GM21786 (cell line): ENCODE data around the gene STUB1.
"Not testable (repeated sequence)": the region's sequence is repeated elsewhere in the genome, so short reads cannot be mapped to it uniquely, and the experiment has no call there.

Experiments used
- ATAC-seq: cut with Tn5 transposase; IDR thresholded peaks from one replicate; pipeline ENCODE4 v1.9.1; 2021; ENCODE audit not compliant: unreplicated experiment

Gene STUB1

GRCh38 chr16:710500-711075 lies 30.4 kb downstream of the STUB1 start:
- no peak for ATAC-seq

DNA sequence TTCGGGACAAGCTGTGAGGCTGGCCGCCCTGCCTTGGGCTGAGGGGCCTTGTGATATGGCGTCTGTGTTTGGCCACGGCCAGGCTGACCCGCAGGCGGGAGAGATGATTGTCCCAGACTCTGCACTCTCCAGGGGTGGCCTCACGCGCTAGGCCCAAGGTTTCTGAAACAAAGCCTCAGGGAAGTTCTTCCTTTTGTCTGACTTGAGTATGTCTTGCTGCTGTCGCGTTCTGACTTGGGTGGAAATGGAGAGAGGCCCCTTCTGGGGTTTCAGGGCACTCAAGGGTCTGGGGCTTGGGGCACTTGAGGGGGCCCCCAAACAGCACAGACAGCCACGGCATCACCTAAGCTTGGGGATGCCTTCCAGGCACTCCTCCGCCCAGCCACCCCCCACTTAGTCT lies 30.9 kb downstream of the STUB1 start:
- no peak for ATAC-seq

GRCh38 chr16:711548-712320 lies 31.5 kb downstream of the STUB1 start:
- ATAC-seq = no peak

DNA sequence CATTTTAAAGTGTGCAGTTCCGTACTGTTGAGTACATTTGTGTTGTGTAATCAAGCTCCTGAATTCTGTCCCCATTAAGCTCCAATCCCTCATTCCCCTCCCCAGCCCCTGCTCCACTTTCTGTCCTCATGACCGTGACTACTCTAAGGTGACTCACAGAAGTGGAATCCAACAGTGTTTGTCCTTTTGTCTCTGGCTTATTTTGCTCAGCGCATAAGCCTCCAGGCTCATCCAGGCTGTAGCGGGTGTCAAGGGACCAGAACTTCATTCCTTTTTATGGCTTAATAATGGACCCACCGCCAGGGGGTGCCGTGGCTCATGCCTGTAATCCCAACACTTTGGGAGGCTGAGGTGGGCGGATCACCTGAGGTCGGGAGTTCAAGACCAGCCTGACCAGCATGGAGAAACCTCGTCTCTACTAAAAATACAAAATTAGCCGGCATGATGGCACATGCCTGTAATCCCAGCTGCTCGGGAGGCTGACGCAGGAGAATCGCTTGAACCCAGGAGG lies 32.6 kb downstream of the STUB1 start:
- ATAC-seq = not testable (repeated sequence)

GRCh38 chr16:714079-714478 lies 33.9 kb downstream of the STUB1 start:
- ATAC-seq = no peak

DNA sequence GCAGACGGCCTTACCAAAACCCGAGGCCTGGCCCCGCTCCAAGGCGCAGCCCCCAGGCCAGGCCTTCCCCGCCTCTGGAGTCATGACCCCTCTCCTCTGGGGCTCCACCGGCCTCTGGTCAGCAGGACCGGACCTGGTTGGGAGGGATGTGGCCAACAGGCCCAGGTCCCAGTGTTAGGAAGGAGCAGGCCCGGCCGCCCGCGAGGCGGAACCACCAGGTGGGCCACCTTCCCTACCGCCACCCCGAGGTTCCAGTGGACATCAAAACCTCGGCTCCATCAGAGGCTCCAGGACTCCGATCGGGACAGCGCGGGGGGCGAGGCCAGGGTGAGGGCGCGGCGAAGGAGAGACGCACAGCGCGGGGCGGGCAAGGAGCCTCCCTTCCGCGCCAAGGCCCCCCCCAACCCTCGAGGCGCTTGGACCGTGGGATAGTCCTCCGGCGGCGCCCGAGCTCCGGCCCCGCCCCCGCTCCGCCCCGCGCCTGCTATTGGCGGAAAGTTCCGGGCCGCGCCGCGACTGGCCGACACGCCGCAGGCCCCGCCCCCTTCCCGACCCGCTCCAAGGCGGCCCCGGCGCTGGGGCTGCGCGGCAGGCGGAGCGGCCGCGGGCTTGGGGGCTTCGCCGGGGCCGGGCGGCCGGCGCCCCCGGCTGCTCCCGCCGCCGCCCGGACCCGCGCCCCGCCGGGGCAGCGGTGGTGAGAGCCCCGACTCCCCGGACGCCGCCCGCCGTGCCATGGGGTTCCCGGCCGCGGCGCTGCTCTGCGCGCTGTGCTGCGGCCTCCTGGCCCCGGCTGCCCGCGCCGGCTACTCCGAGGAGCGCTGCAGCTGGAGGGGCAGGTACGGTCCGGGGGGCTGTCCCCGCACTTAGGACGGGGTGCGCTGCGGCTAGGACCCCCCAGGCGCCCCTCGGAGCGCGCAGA lies 34.6 kb downstream of the STUB1 start, which contains the start of gene METRN:
TSS of gene METRN (plus strand) at position 561 of the 919 bp plus-strand sequence. CDS start at position 733, 172 bp downstream.
- ATAC-seq = peak; percentile 67

DNA sequence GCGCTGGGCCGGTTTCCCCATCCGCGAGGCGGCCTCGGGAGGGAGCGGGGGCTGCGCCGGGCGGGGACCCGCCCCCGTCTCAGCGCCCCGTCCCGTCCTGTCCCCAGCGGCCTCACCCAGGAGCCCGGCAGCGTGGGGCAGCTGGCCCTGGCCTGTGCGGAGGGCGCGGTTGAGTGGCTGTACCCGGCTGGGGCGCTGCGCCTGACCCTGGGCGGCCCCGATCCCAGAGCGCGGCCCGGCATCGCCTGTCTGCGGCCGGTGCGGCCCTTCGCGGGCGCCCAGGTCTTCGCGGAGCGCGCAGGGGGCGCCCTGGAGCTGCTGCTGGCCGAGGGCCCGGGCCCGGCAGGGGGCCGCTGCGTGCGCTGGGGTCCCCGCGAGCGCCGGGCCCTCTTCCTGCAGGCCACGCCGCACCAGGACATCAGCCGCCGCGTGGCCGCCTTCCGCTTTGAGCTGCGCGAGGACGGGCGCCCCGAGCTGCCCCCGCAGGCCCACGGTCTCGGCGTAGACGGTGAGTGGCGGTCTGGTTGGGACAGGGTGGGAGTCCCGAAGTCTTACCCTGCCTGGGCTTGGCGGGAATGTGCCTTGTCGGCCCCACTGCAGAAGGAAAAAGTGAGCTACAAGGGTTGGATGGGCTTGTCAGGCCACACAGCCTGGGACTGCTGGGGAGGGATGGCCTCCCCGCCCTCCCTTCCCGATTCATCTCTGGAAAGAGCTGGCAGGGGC lies 35.4 kb downstream of the STUB1 start:
- ATAC-seq = no peak

GRCh38 chr16:716200-716568 lies 36.0 kb downstream of the STUB1 start:
- ATAC-seq = no peak

DNA sequence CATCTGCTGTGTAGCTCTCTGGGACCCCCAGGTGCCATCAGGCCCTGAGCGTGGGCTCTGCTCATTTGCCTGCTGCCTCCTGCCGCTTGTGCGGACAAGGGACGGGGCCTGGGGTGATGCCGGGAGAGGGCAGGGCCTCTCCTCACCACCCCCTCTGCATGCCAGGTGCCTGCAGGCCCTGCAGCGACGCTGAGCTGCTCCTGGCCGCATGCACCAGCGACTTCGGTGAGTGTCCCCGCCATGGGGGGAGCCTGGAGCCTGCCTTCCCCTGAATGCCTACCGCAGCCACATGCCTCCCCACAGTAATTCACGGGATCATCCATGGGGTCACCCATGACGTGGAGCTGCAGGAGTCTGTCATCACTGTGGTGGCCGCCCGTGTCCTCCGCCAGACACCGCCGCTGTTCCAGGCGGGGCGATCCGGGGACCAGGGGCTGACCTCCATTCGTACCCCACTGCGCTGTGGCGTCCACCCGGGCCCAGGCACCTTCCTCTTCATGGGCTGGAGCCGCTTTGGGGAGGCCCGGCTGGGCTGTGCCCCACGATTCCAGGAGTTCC lies 36.6 kb downstream of the STUB1 start:
- no peak for ATAC-seq

DNA sequence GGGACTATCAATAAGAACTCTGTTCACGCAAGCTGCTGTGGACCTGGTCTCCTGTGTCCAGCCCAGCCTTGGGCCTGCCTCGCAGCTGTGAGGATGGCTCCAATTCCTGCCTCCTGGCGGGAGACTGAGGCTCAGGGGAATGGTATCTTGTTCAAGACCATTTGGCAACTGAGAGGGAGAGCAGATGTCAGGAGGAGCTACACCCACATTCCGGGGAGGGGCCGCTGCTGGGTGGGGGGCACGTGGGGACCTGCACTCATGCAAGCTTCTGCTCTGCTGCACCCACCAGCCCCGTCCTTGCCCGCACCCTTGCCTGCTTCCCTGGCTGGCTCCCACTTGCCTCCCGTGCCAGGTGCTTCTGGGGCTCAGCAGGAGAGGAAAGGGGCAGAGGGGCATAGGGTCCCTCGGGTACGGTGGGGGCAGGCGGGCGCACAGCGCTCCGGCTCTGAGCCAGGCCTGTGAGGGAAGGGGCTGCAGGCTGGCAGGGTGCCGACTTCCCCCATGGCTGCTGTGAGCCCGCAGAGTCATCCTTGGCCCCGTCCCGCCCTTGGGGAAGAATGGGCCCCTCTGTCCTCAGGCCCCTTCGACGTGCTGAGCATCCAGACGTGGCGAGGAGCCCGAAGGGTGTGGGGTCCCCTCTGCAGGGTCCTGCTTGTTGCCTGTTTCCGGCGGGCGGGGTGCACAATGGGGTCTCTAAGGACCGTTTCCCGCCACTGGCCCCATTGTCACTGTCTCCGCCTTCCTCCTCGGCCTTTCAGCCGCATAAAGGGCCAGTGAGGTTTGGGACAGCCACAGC lies 37.4 kb downstream of the STUB1 start:
- no peak for ATAC-seq

- ATAC-seq = no peak
These were observed 38.2 kb downstream of the STUB1 start for GRCh38 chr16:718389-718788.

- ATAC-seq = no peak
These were observed 38.7 kb downstream of the STUB1 start for GRCh38 chr16:718922-719321.

- ATAC-seq = no peak
These were observed 39.7 kb downstream of the STUB1 start for GRCh38 chr16:719815-720446.

DNA sequence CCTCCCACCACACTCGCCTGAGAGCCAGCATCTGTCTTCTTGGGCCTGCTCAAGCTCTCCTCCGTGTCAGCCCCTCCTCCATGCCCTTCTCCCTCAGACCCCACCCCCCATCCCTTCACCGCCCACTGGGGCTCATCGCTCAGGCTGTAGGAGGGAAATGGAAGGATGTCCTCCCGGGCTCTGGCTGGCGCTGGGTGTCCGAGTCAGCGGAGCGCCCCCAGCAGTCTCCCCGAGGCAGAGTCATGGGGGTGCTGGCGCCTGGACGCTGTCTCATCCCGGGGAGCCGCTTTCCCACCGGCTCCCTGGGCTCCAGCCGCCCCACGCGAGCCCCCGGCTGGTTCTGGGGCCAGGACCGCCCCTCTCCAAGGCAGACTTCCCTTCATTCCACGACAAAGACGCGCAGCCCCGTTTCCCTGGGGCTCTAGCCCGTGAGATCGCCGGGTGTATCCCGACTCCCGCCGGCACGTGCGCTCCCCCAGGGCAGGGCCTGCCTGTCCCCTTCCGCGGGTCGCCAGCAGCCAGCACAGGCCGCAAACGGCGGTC lies 40.3 kb downstream of the STUB1 start:
- no peak for ATAC-seq

DNA sequence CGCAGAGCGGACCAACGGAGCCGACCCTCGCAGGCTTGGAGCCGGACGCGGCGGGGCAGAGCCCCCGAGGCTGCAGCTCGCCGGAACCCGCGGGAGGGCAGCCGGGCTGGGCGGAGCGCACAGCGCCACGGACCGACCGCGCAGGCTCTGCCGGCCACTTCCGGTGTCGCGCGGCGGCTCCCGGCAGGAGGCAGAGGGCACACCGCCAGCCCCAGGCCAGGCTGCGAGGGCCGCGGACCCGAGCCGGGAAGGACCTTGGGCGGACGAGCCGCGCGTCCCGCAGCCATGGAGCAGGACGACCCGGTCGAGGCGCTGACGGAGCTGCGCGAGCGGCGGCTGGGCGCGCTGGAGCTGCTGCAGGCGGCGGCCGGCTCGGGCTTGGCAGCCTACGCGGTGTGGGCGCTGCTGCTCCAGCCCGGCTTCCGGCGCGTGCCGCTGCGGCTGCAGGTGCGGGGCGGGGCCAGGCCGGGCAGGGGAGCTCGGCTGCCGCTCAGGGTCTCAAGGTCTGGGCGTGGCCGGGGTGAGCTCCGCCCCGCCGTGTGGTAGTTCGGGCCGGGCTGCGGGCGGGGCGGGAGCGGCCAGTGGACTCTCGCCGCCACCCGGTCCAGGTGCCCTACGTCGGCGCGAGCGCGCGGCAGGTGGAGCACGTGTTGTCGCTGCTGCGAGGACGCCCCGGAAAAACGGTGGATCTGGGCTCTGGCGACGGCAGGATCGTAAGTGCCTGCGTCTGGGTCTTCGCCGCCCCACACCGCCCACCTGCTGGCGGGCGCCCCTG lies 41.0 kb downstream of the STUB1 start, which contains the start of gene ANTKMT:
TSS of gene ANTKMT (plus strand) at position 157 of the 775 bp plus-strand sequence. CDS start at position 286, 129 bp downstream.
- ATAC-seq = peak; percentile 66

GRCh38 chr16:721765-722540 lies 41.7 kb downstream of the STUB1 start:
- no peak for ATAC-seq
